Smooth muscle cell (in vitro differentiated cells): ENCODE measurements around the gene UGDH. TPM values are rescaled to one million over a fixed set of nuclear protein-coding genes. Genes with fewer than 3 reads are reported as not detected.

ENCODE experiments used
- DNase-seq: peaks from one replicate; lab custom pipeline; 2025; ENCODE audit not compliant: unreplicated experiment; lab: John Stamatoyannopoulos, UW
- H2AFZ ChIP-seq: fragments of 200-600 bp; sonication (generic); 2 replicates; pipeline ENCODE4 v1.6.0; 2016; ENCODE audit warnings: antibody characterized with exemption, low read depth, mild to moderate bottlenecking
- H3F3A ChIP-seq: fragments of 200-600 bp; sonication (generic); 2 replicates; pipeline ENCODE4 v1.6.0; 2017; ENCODE audit warnings: antibody characterized with exemption, low read depth
- H3K27ac ChIP-seq: fragments of 200-600 bp; sonication (generic); 2 replicates; pipeline ENCODE4 v1.5.1; 2016; ENCODE audit warnings: low read depth, mild to moderate bottlenecking
- H3K27me3 ChIP-seq: fragments of 200-600 bp; sonication (generic); 2 replicates; pipeline ENCODE4 v1.6.1; 2016; ENCODE audit warnings: low read depth, mild to moderate bottlenecking
- H3K36me3 ChIP-seq: fragments of 200-600 bp; sonication (generic); 2 replicates; pipeline ENCODE4 v1.5.1; 2016; ENCODE audit warnings: low read depth
- H3K4me1 ChIP-seq: fragments of 200-600 bp; sonication (generic); 2 replicates; pipeline ENCODE4 v1.5.1; 2016; ENCODE audit warnings: low read depth
- H3K4me2 ChIP-seq: fragments of 200-600 bp; sonication (generic); 2 replicates; pipeline ENCODE4 v1.6.0; 2016; ENCODE audit warnings: mild to moderate bottlenecking
- H3K4me3 ChIP-seq: fragments of 200-600 bp; sonication (generic); 2 replicates; pipeline ENCODE4 v1.5.1; 2016; ENCODE audit warnings: mild to moderate bottlenecking
- H3K79me2 ChIP-seq: fragments of 200-600 bp; sonication (generic); 2 replicates; pipeline ENCODE4 v1.6.0; 2016; ENCODE audit warnings: low read depth, mild to moderate bottlenecking
- H3K9ac ChIP-seq: fragments of 200-600 bp; sonication (generic); 2 replicates; pipeline ENCODE4 v1.6.0; 2016; ENCODE audit warnings: low read depth
- H3K9me3 ChIP-seq: fragments of 200-600 bp; sonication (generic); replicated peaks from 2 replicates; pipeline ENCODE4 v1.5.1; 2016; ENCODE audit warnings: low read depth
- H4K20me1 ChIP-seq: fragments of 200-600 bp; sonication (generic); 2 replicates; pipeline ENCODE4 v1.6.0; 2016; ENCODE audit warnings: low read depth
- WGBS: methylation state at CpG from one replicate; pipeline ENCODE4 v1.1.7; 2016; ENCODE audit warnings: low lambda C conversion rate; 5-methylcytosine and 5-hydroxymethylcytosine counted together
- polyA plus RNA-seq: library from polyadenylated mRNA; unstranded; fragments of >200 nt; fragmentation: Nextera tagmentation; extraction: Ambion mirVana; gene quantifications from 2 replicates; pipeline ENCODE4 v1.2.1, GENCODE V29; 2016
- total RNA-seq: library from RNA; depleted of rRNA; stranded (reverse); fragments of >200 nt; gene quantifications from 2 replicates; pipeline ENCODE4 v1.2.3, GENCODE V29; 2014
- TF ChIP-seq, protein P1 (sequence below): fragments of 200-600 bp; sonication (generic); IDR thresholded peaks from 2 replicates; pipeline ENCODE4 v1.5.1; 2017; ENCODE audit warnings: borderline replicate concordance, mild to moderate bottlenecking, antibody characterized with exemption; ENCODE audit not compliant: insufficient read depth, poor library complexity, severe bottlenecking

The UGDH gene
- total and polyA plus RNA-seq, 2 experiments from 2014 or later: 98.0 to 128 TPM

DNA sequence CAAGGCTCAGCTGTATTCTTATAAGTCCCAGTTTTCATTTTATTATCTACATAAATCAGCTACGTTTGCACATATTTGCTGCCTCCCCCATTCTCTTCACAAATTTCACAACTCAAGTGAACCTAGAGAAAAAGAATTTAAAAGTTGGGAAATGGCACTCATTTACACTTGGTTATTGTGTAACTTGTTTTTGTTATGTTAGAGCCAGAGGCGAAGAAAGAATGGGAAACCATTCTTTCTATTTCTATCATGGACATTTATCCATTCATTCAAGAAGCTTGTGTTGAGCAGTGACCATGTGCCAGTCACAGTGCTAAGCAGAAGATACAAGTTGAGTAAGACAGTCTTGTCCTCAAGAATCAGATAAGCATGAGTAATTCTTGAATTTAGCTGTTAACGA is 54.8 kb downstream of the UGDH start:
- TF ChIP-seq, protein P1, sequence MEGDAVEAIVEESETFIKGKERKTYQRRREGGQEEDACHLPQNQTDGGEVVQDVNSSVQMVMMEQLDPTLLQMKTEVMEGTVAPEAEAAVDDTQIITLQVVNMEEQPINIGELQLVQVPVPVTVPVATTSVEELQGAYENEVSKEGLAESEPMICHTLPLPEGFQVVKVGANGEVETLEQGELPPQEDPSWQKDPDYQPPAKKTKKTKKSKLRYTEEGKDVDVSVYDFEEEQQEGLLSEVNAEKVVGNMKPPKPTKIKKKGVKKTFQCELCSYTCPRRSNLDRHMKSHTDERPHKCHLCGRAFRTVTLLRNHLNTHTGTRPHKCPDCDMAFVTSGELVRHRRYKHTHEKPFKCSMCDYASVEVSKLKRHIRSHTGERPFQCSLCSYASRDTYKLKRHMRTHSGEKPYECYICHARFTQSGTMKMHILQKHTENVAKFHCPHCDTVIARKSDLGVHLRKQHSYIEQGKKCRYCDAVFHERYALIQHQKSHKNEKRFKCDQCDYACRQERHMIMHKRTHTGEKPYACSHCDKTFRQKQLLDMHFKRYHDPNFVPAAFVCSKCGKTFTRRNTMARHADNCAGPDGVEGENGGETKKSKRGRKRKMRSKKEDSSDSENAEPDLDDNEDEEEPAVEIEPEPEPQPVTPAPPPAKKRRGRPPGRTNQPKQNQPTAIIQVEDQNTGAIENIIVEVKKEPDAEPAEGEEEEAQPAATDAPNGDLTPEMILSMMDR: no peak
- no peaks in the 10 kb centered on the region for H3K79me2 ChIP-seq
- no peak for DNase-seq
- H3K9me3 ChIP-seq: no peaks in the 10 kb centered on the region
- H3K4me1 ChIP-seq: no peaks in the 10 kb centered on the region
- no peaks in the 10 kb centered on the region for H3K27me3 ChIP-seq
- no peaks in the 10 kb centered on the region for H3K36me3 ChIP-seq
- no peak overlapping the region for H3K9ac ChIP-seq
- H3K4me2 ChIP-seq: no peak overlapping the region
- no peak overlapping the region for H3K27ac ChIP-seq
- peaks cover 8% of the 10 kb centered on the region for H3F3A ChIP-seq
- no peak overlapping the region for H2AFZ ChIP-seq
- WGBS: 97% methylated on average over 3 of the region's 3 CpGs
- H3K4me3 ChIP-seq: no peak overlapping the region
- no peaks in the 10 kb centered on the region for H4K20me1 ChIP-seq

DNA sequence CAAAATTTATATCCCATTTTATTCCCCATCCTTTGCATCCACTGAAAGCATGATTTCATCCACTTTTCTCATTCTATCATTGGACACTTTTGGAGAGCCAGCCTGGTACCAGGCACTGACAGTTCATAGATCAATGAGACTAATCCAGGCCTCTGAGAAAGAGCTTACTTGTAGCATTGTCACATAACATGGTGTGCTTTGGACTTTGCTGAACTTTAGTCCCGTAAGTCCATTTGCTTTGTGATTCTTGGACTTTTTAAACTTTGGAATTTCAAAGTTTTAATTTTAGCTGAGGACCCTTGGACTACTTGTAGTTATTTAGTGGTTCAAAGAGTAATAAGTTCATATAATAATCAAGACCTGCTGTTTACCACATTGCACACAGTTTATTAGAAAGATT is 56.8 kb downstream of the UGDH start:
- Histone ChIP-seq H3F3A (peaks cover 8% of the 10 kb centered on the region), H3K4me3 (no peak overlapping the region), H3K27me3 (no peaks in the 10 kb centered on the region), H3K36me3 (no peaks in the 10 kb centered on the region), H3K9ac (no peak overlapping the region), H3K4me2 (no peak overlapping the region), H3K4me1 (no peaks in the 10 kb centered on the region), H2AFZ (no peak overlapping the region), H4K20me1 (no peaks in the 10 kb centered on the region), H3K79me2 (no peaks in the 10 kb centered on the region), H3K27ac (no peak overlapping the region), H3K9me3 (no peaks in the 10 kb centered on the region)
- TF ChIP-seq, protein P1: no peak
- 89% methylated on average over 1 of the region's 1 CpG for WGBS
- no peak for DNase-seq

DNA sequence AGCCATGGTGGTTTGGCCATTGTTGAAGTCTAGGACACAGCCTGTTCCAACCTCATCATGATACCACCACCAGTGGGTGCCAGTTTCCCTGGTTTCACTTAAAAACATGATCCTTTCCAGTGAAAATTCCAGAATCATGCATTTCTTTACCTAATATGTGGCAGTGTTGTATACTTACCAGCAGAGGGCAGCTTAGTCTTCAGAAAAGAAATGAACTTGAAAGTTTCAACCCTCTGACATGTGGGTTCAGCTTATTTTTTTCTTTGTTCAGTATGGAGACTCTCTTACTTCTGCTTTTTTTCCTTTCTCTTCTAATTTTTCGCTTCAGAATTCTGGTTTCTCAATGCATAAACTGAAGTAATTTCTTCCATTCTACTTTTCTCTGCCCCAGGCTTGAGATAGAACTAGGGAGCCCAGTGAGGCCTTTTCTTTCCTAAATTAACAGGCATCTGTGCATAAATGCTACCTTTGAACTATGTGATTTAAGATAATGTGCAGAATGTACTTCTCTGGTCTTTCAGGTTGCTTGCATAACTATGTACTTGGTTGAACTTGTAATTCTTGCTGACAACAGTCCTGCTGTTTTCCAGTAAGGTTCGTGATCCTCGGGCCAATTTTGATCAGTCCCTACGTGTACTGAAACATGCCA is 57.7 kb downstream of the UGDH start:
- H3K27me3 ChIP-seq: no peaks in the 10 kb centered on the region
- WGBS: 70% methylated on average over 4 of the region's 4 CpGs
- no peaks in the 10 kb centered on the region for H3K9me3 ChIP-seq
- H3K79me2 ChIP-seq: no peaks in the 10 kb centered on the region
- no peaks in the 10 kb centered on the region for H3K36me3 ChIP-seq
- no peak overlapping the region for H3K4me3 ChIP-seq
- no peak overlapping the region for H3K9ac ChIP-seq
- H3K4me2 ChIP-seq: no peak overlapping the region
- H2AFZ ChIP-seq: no peak overlapping the region
- peak overlapping the region; percentile 65 for H3K27ac ChIP-seq
- DNase-seq: no peak
- peaks cover 8% of the 10 kb centered on the region for H3F3A ChIP-seq
- TF ChIP-seq, protein P1: peak; percentile 85
- H4K20me1 ChIP-seq: no peaks in the 10 kb centered on the region
- no peaks in the 10 kb centered on the region for H3K4me1 ChIP-seq

DNA sequence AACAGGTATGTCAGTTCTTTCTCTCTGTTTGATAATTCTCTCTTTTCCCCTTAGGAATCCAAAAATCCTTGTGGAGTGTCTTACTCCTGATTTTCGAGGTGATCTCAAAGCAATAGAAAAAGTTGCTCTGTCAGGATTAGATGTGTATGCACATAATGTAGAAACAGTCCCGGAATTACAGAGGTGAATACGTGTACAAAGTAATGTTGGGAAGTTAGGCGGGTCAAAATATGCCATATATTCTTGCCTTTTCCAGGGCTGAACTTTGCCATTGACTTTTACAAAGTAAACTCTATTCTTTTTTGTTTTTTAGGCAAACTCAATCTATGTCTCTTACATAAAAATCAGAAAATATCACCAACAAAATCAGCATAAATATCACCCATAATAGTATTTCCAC is 59.8 kb downstream of the UGDH start:
- whole genome bisulfite sequencing: 94% methylated on average over 4 of the region's 4 CpGs

More for the DNA sequence above, 59.8 kb downstream of the UGDH start:
- Histone ChIP-seq H4K20me1 (no peaks in the 10 kb centered on the region), H3K79me2 (no peaks in the 10 kb centered on the region), H3K27ac (no peak overlapping the region), H3K4me3 (no peak overlapping the region), H3K4me1 (no peaks in the 10 kb centered on the region), H3K27me3 (no peaks in the 10 kb centered on the region), H3K9ac (no peak overlapping the region), H2AFZ (no peak overlapping the region), H3K4me2 (no peak overlapping the region), H3K9me3 (no peaks in the 10 kb centered on the region), H3F3A (peaks cover 8% of the 10 kb centered on the region), H3K36me3 (no peaks in the 10 kb centered on the region)
- DNase-seq: no peak
- TF ChIP-seq, protein P1: no peak
